NCI-H1048 (cell line): ENCODE results near the gene ST3GAL4.

Experiments
- DNase-seq: peaks from one replicate; lab custom pipeline; 2025; lab: John Stamatoyannopoulos, UW

Gene ST3GAL4

GRCh38 chr11:126424471-126425039, 69.1 kb downstream of the ST3GAL4 start:
- DNase-seq, result no peak

- DNase-seq, result no peak
Observed at GRCh38 chr11:126426106-126426505, 70.6 kb downstream of the ST3GAL4 start.

GRCh38 chr11:126426820-126427749, 71.6 kb downstream of the ST3GAL4 start:
- no peak for DNase-seq

- no peak for DNase-seq
Observed at GRCh38 chr11:126430581-126431335, 75.3 kb downstream of the ST3GAL4 start.

- no peak for DNase-seq
Observed at GRCh38 chr11:126431401-126432064, 76.0 kb downstream of the ST3GAL4 start.

GRCh38 chr11:126432065-126432461, 76.6 kb downstream of the ST3GAL4 start:
- DNase-seq, result no peak

- DNase-seq, result no peak
Observed at GRCh38 chr11:126432525-126432924, 77.0 kb downstream of the ST3GAL4 start.

- DNase-seq, result no peak
Observed at GRCh38 chr11:126433244-126433846, 77.9 kb downstream of the ST3GAL4 start.

- no peak for DNase-seq
Observed at GRCh38 chr11:126433989-126434949, 78.8 kb downstream of the ST3GAL4 start.

GRCh38 chr11:126434950-126435335, 79.5 kb downstream of the ST3GAL4 start:
- no peak for DNase-seq

GRCh38 chr11:126436209-126436755, 80.8 kb downstream of the ST3GAL4 start:
- no peak for DNase-seq

GRCh38 chr11:126437731-126438130, 82.2 kb downstream of the ST3GAL4 start:
- DNase-seq, result no peak

- DNase-seq, result no peak
Observed at GRCh38 chr11:126438272-126438671, 82.8 kb downstream of the ST3GAL4 start.

- no peak for DNase-seq
Observed at GRCh38 chr11:126438691-126439090, 83.2 kb downstream of the ST3GAL4 start.

GRCh38 chr11:126440276-126440675, 84.8 kb downstream of the ST3GAL4 start:
- DNase-seq, result no peak

GRCh38 chr11:126440792-126441514, 85.5 kb downstream of the ST3GAL4 start:
- peak; percentile 21 for DNase-seq

- DNase-seq, result no peak
Observed at GRCh38 chr11:126443120-126443519, 87.6 kb downstream of the ST3GAL4 start.

- DNase-seq, result no peak
Observed at GRCh38 chr11:126444072-126444471, 88.6 kb downstream of the ST3GAL4 start.

- no peak for DNase-seq
Observed at GRCh38 chr11:126446581-126446980, 91.1 kb downstream of the ST3GAL4 start.

- DNase-seq, result no peak
Observed at GRCh38 chr11:126450198-126450597, 94.7 kb downstream of the ST3GAL4 start.
